IMR-90 (cell line): Measurements from ENCODE around the gene PHKB. TPM values are rescaled to one million over a fixed set of nuclear protein-coding genes. Genes with fewer than 3 reads are reported as not detected.

Source experiments
- ATAC-seq: fragments of 200-7000 bp; cut with Tn5 transposase; 2 replicates; pipeline ENCODE4 v1.9.1; 2020; ENCODE audit warnings: low read depth, mild to moderate bottlenecking, moderate library complexity
- BruUV-seq: library from RNA; stranded (reverse); fragments of 400-500 nt; replicated peaks from 2 replicates; lab custom pipeline; 2021; lab: Mats Ljungman, UMichigan
- CTCF ChIA-PET: fragments of 300-600 bp; formaldehyde crosslinking; extraction: SDS; loops from one replicate; lab custom pipeline; 2021; ENCODE audit warnings: antibody characterized with exemption; lab: Yijun Ruan, JAX
- POLR2A ChIA-PET: fragments of 300-600 bp; sonication (Branson Sonifier 250); formaldehyde crosslinking; loops from one replicate; lab custom pipeline; 2022; ENCODE audit warnings: antibody characterized with exemption; ENCODE audit not compliant: unreplicated experiment; lab: Charles Lee
- DNase-seq: peaks from one replicate; pipeline ENCODE4 v3.0.0; 2013
- H2AFZ ChIP-seq: replicated peaks from 2 replicates; pipeline ENCODE3; 2013; ENCODE audit warnings: low read length, mild to moderate bottlenecking; ENCODE audit not compliant: poor library complexity
- H2AK5ac ChIP-seq: 2 replicates; pipeline ENCODE4 v1.6.1; 2013; ENCODE audit warnings: low read depth, low read length, inconsistent platforms
- H2AK9ac ChIP-seq: replicated peaks from 2 replicates; pipeline ENCODE3; 2013; ENCODE audit warnings: mild to moderate bottlenecking, low read depth, low read length, moderate library complexity; ENCODE audit not compliant: poor library complexity
- H2BK120ac ChIP-seq: 2 replicates; pipeline ENCODE4 v1.6.1; 2013; ENCODE audit warnings: low read depth, low read length, inconsistent platforms
- H2BK15ac ChIP-seq: 3 replicates; pipeline ENCODE4 v1.6.1; 2013; ENCODE audit warnings: low read depth, low read length, inconsistent platforms
- H2BK20ac ChIP-seq: 2 replicates; pipeline ENCODE4 v1.6.1; 2013; ENCODE audit warnings: low read depth, mild to moderate bottlenecking, inconsistent platforms, low read length, moderate library complexity
- H2BK5ac ChIP-seq: 2 replicates; pipeline ENCODE4 v1.6.1; 2013; ENCODE audit warnings: mild to moderate bottlenecking, low read depth, low read length, inconsistent platforms; ENCODE audit not compliant: poor library complexity, severe bottlenecking
- H3K14ac ChIP-seq: replicated peaks from 2 replicates; pipeline ENCODE4 v1.6.1; 2013; ENCODE audit warnings: low read depth, low read length, inconsistent platforms
- H3K18ac ChIP-seq: 2 replicates; pipeline ENCODE4 v1.6.1; 2013; ENCODE audit warnings: low read depth, low read length, control low read depth
- H3K23ac ChIP-seq: 2 replicates; pipeline ENCODE4 v1.6.1; 2013; ENCODE audit warnings: low read depth, low read length, inconsistent platforms
- H3K27ac ChIP-seq: 2 replicates; pipeline ENCODE4 v1.5.1; 2013; ENCODE audit warnings: mild to moderate bottlenecking, control low read depth, low read length; ENCODE audit not compliant: insufficient read depth
- H3K27me3 ChIP-seq: 2 replicates; pipeline ENCODE4 v1.6.1; 2013; ENCODE audit warnings: low read length; ENCODE audit not compliant: control insufficient read depth, insufficient read depth
- H3K36me3 ChIP-seq: 2 replicates; pipeline ENCODE4 v1.6.1; 2013; ENCODE audit warnings: low read length, mixed read lengths; ENCODE audit not compliant: control insufficient read depth, insufficient read depth
- H3K4ac ChIP-seq: 2 replicates; pipeline ENCODE4 v1.6.1; 2013; ENCODE audit warnings: low read depth, low read length, inconsistent platforms
- H3K4me1 ChIP-seq: 2 replicates; pipeline ENCODE4 v1.6.1; 2013; ENCODE audit warnings: low read length, mixed read lengths; ENCODE audit not compliant: control insufficient read depth, insufficient read depth
- H3K4me2 ChIP-seq: 2 replicates; pipeline ENCODE4 v1.6.1; 2013; ENCODE audit warnings: low read depth, mild to moderate bottlenecking, control low read depth, low read length, moderate library complexity
- H3K4me3 ChIP-seq: 2 replicates; pipeline ENCODE4 v1.5.1; 2013; ENCODE audit warnings: low read depth, mild to moderate bottlenecking, control low read depth, low read length, moderate library complexity; ENCODE audit not compliant: insufficient read depth
- H3K56ac ChIP-seq: 2 replicates; pipeline ENCODE4 v1.6.1; 2013; ENCODE audit warnings: low read length, inconsistent platforms; ENCODE audit not compliant: insufficient read depth; ENCODE audit errors: extremely low read depth
- H3K79me1 ChIP-seq, 2 experiments: 2 replicates each; pipeline ENCODE4 v1.6.1; 2013; ENCODE audit warnings: low read length in 2 of 2, inconsistent platforms in 1 of 2, low read depth in 1 of 2
- H3K9ac ChIP-seq: 2 replicates; pipeline ENCODE4 v1.6.1; 2013; ENCODE audit warnings: low read depth, low read length, control low read depth
- H3K9me1 ChIP-seq: 2 replicates; pipeline ENCODE4 v1.6.1; 2013; ENCODE audit warnings: low read length, inconsistent platforms; ENCODE audit not compliant: insufficient read depth
- H3K9me3 ChIP-seq: 2 replicates; pipeline ENCODE4 v1.6.1; 2013; ENCODE audit warnings: low read length; ENCODE audit not compliant: control insufficient read depth, insufficient read depth
- H4K20me1 ChIP-seq: 2 replicates; pipeline ENCODE4 v1.6.1; 2013; ENCODE audit warnings: low read length, inconsistent platforms; ENCODE audit not compliant: insufficient read depth
- H4K5ac ChIP-seq: 2 replicates; pipeline ENCODE4 v1.6.1; 2013; ENCODE audit warnings: mild to moderate bottlenecking, low read depth, low read length, control low read depth
- H4K8ac ChIP-seq, 2 experiments: 2 replicates each; pipeline ENCODE4 v1.6.1; 2013; ENCODE audit warnings: low read depth in 2 of 2, low read length in 2 of 2, control low read depth in 1 of 2, inconsistent platforms in 1 of 2
- H4K91ac ChIP-seq: 2 replicates; pipeline ENCODE4 v1.6.1; 2013; ENCODE audit warnings: low read depth, low read length, inconsistent platforms; ENCODE audit not compliant: insufficient read depth
- BHLHE40 ChIP-seq: fragments of 150-350 bp; IDR thresholded peaks from 2 replicates; pipeline ENCODE4 v1.6.1; 2016; ENCODE audit warnings: mild to moderate bottlenecking, low read depth, low read length
- CHD1 ChIP-seq: IDR thresholded peaks from 2 replicates; pipeline ENCODE4 v1.6.1; 2012; ENCODE audit warnings: low read depth, low read length, improper control_type of control experiment
- CTCF ChIP-seq: conservative IDR thresholded peaks from 2 replicates; pipeline ENCODE4 v1.5.1; 2012; ENCODE audit warnings: mild to moderate bottlenecking, low read depth, low read length, improper control_type of control experiment
- ELK1 ChIP-seq: fragments of 150-350 bp; IDR thresholded peaks from 2 replicates; pipeline ENCODE4 v1.6.1; 2016; ENCODE audit warnings: low read depth, mild to moderate bottlenecking, low read length, moderate library complexity, borderline replicate concordance
- MAFK ChIP-seq: IDR thresholded peaks from 2 replicates; pipeline ENCODE4 v1.6.1; 2012; ENCODE audit warnings: low read depth, low read length, improper control_type of control experiment
- NFE2L2 ChIP-seq: fragments of 150-350 bp; IDR thresholded peaks from 2 replicates; pipeline ENCODE4 v1.6.1; 2016; ENCODE audit warnings: low read depth, mild to moderate bottlenecking, low read length
- POLR2A ChIP-seq: IDR thresholded peaks from 2 replicates; pipeline ENCODE4 v1.6.1; 2012; ENCODE audit warnings: mild to moderate bottlenecking, low read depth, low read length
- RCOR1 ChIP-seq: IDR thresholded peaks from 2 replicates; pipeline ENCODE4 v1.6.1; 2012; ENCODE audit warnings: mild to moderate bottlenecking, low read length, improper control_type of control experiment; ENCODE audit not compliant: insufficient replicate concordance
- USF2 ChIP-seq: fragments of 150-350 bp; IDR thresholded peaks from 2 replicates; pipeline ENCODE4 v1.6.1; 2017; ENCODE audit warnings: mild to moderate bottlenecking, antibody characterized with exemption, low read length, low read depth
- WGBS, 2 experiments: methylation state at CpG; one replicate each; pipeline versions ENCODE4 v1.1.5 to v1.1.7; 2013; ENCODE audit warnings: missing lambda C conversion rate in 2 of 2; ENCODE audit not compliant: insufficient read length in 1 of 2; ENCODE audit errors: extremely low coverage in 2 of 2; 5-methylcytosine and 5-hydroxymethylcytosine counted together
- dilution Hi-C: fragments of 300-500 bp; cut with HindIII; formaldehyde crosslinking; loops from one replicate; pipeline ENCODE4 v1.14.3; 2018; ENCODE audit warnings: low sequenced_read_pairs; ENCODE audit not compliant: unreplicated experiment
- in situ Hi-C: fragments of 300-500 bp; cut with MboI; formaldehyde crosslinking; loops from 3 replicates; pipeline ENCODE4 v1.14.3; 2019; ENCODE audit warnings: low sequenced_read_pairs, inconsistent platforms, mixed read lengths
- intact Hi-C: fragments of 100-400 bp; cut with micrococcal nuclease; formaldehyde crosslinking; loops from 2 replicates; pipeline ENCODE4 v1.10.0; 2022
- polyA plus RNA-seq, 3 experiments: library from polyadenylated mRNA; depleted of rRNA; stranded (reverse); fragments of >200 nt; gene quantifications; 2 replicates each; pipeline ENCODE4 v1.2.3, GENCODE V29; 2012; ENCODE audit warnings: low replicate concordance in 1 of 3
- total RNA-seq: library from RNA; depleted of rRNA; stranded (reverse); fragments of >200 nt; gene quantifications from 2 replicates; pipeline ENCODE4 v1.2.3, GENCODE V29; 2012

Gene PHKB
- total and polyA plus RNA-seq, 2 of the 4 experiments (the other 2 are of a cell fraction) = 24.2 to 58.6 TPM

GRCh38 chr16:47578573-47578972 is 117.4 kb downstream of the PHKB start:
- Histone ChIP-seq H3K4ac (no peak overlapping the region), H3K4me2 (no peak overlapping the region), H3K23ac (peak overlapping the region; percentile 39; the same call in 1 of the 2 replicates), H4K5ac (no peak overlapping the region), H3K4me3 (no peak overlapping the region), H4K8ac (no peak overlapping the region), H3K27me3 (no peaks in the 10 kb centered on the region), H3K9me3 (no peaks in the 10 kb centered on the region), H3K14ac (0 out of 2 replicates have a peak overlapping the region, but pooled peaks have one; percentile 15), H2BK120ac (no peak overlapping the region), H2BK5ac (no peak overlapping the region), H2AK5ac (no peak overlapping the region), H3K4me1 (no peaks in the 10 kb centered on the region; the same call in 1 of the 2 replicates), H3K79me1 (peaks cover 0 to 2% of the 10 kb centered on the region in 2 experiments; a peak in 2 of 4 replicates), H3K36me3 (peaks cover 2% of the 10 kb centered on the region; the same call in 1 of the 2 replicates), H4K91ac (no peak overlapping the region), H2BK15ac (no peak overlapping the region), H3K18ac (no peak overlapping the region), H4K20me1 (no peaks in the 10 kb centered on the region), H2AK9ac (no peak overlapping the region), H3K9ac (no peak overlapping the region), H2AFZ (no peak overlapping the region), H3K9me1 (no peaks in the 10 kb centered on the region), H3K27ac (no peak overlapping the region), H3K56ac (no peak overlapping the region), H2BK20ac (no peak overlapping the region)
- ATAC-seq = no peak
- no TSS peak for BruUV-seq
- intact Hi-C loops (no loop called here), in situ Hi-C loops (no loop called here), dilution Hi-C loops (no loop called here)
- WGBS, 2 experiments = 100% methylated on average over 1 of the region's 1 CpG; no CpG with 5 or more reads in 1 of the 2 experiments
- TF ChIP-seq USF2 (no peak), NFE2L2 (no peak), CTCF (no peak), MAFK (no peak), CHD1 (no peak), BHLHE40 (no peak), POLR2A (no peak), ELK1 (no peak), RCOR1 (no peak)
- ChIA-PET CTCF (no interaction called here), POLR2A (no interaction called here)
- peak; percentile 4 for DNase-seq
